SK-N-SH treated with all-trans-retinoic acid at 6 μM for 48 hours (cell line): ENCODE measurements around the gene TNNC2.

Experiments
- BACH2 ChIP-seq: fragments of 250-450 bp; sonication (Bioruptor Pico); IDR thresholded peaks from 2 replicates; pipeline ENCODE4 v1.9.0; 2021; ENCODE audit warnings: mild to moderate bottlenecking, borderline replicate concordance
- CSRNP3 ChIP-seq: fragments of 250-450 bp; sonication (Bioruptor Pico); IDR thresholded peaks from 2 replicates; pipeline ENCODE4 v1.5.1; 2021; ENCODE audit warnings: mild to moderate bottlenecking, moderate library complexity
- PATZ1 ChIP-seq: fragments of 250-450 bp; sonication (Bioruptor Pico); IDR thresholded peaks from 2 replicates; pipeline ENCODE4 v1.8.0; 2020; ENCODE audit warnings: mild to moderate bottlenecking, moderate library complexity, borderline replicate concordance
- RARB ChIP-seq: fragments of 250-450 bp; sonication (Bioruptor Pico); IDR thresholded peaks from 2 replicates; pipeline ENCODE4 v1.8.0; 2021; ENCODE audit warnings: mild to moderate bottlenecking, moderate library complexity
- ZFP3 ChIP-seq: fragments of 250-450 bp; sonication (Bioruptor Pico); IDR thresholded peaks from 2 replicates; pipeline ENCODE4 v1.5.0; 2020; ENCODE audit warnings: mild to moderate bottlenecking, moderate library complexity
- ZNF565 ChIP-seq: fragments of 450-650 bp; formaldehyde crosslinking; conservative IDR thresholded peaks from 2 replicates; pipeline ENCODE4 v1.5.0; 2020; ENCODE audit warnings: low read depth, mild to moderate bottlenecking, moderate library complexity
- ZNF70 ChIP-seq: fragments of 450-650 bp; formaldehyde crosslinking; IDR thresholded peaks from 2 replicates; pipeline ENCODE4 v1.5.0; 2020; ENCODE audit warnings: mild to moderate bottlenecking, moderate library complexity

GRCh38 chr20:45867819-45868176 is 40.7 kb upstream of the TNNC2 start:
- TF ChIP-seq ZNF70 (no peak), BACH2 (CRISPR knock-in tag) (no peak), PATZ1 (no peak), CSRNP3 (no peak), ZFP3 (CRISPR knock-in tag) (no peak), ZNF565 (CRISPR knock-in tag) (no peak), RARB (CRISPR knock-in tag) (no peak)
